ENCODE data around the gene XCR1. TPM values are rescaled to one million over a fixed set of nuclear protein-coding genes. Genes with fewer than 3 reads are reported as not detected.

Gene XCR1
- total and polyA plus RNA-seq, 7 donors, result under 0.01 to 3.5 TPM; not detected in 5

- Histone ChIP-seq H3K9me3 (no peaks in the 10 kb centered on the region), H3K4me3 (no peak overlapping the region), H3K27me3 (no peaks in the 10 kb centered on the region), H3K36me3 (no peaks in the 10 kb centered on the region), H3K27ac (peak overlapping the region; percentile 91 to 98 (median 95)), H3K4me1 (peaks cover 0 to 88% (median 83%) of the 10 kb centered on the region in 4 donors)
- no peak for DNase-seq
- TF ChIP-seq POLR2A (IDR thresholded peaks at IDR 0.05), result no peak
- TF ChIP-seq EP300 (IDR thresholded peaks at IDR 0.05), result no peak
- no peak for TF ChIP-seq CTCF (IDR thresholded peaks at IDR 0.05)
- no peak for TF ChIP-seq POLR2AphosphoS5 (IDR thresholded peaks at IDR 0.05)
- intact Hi-C loops (cut with DNase I), result no loop called here
- 72 to 87% methylated on average over 6 of the region's 6 CpGs for WGBS, 2 donors
Measured at GRCh38 chr3:45991341-45991740, 35.9 kb downstream of the XCR1 start.

- Histone ChIP-seq H3K4me3 (no peak overlapping the region), H3K9me3 (no peaks in the 10 kb centered on the region), H3K27me3 (no peaks in the 10 kb centered on the region), H3K36me3 (no peaks in the 10 kb centered on the region), H3K27ac (peak overlapping the region in 3 of 4 donors; percentile 93 to 98 (median 97)), H3K4me1 (peaks cover 0 to 94% (median 92%) of the 10 kb centered on the region in 4 donors)
- intact Hi-C loops (cut with DNase I), result no loop called here
- no peak for DNase-seq
- TF ChIP-seq CTCF (IDR thresholded peaks at IDR 0.05), result no peak
- TF ChIP-seq POLR2A (IDR thresholded peaks at IDR 0.05), result no peak
- TF ChIP-seq EP300 (IDR thresholded peaks at IDR 0.05), result no peak
- no peak for TF ChIP-seq POLR2AphosphoS5 (IDR thresholded peaks at IDR 0.05)
- 43 to 92% methylated on average over 3 of the region's 3 CpGs for whole genome bisulfite sequencing, 2 donors
Measured at GRCh38 chr3:45990181-45990580, 37.1 kb downstream of the XCR1 start.

- intact Hi-C loops (cut with DNase I), result no loop called here
- peaks cover 0 to 12% (median under 1%) of the 10 kb centered on the region in 4 donors for H3K36me3 ChIP-seq
- no peak for TF ChIP-seq EP300 (IDR thresholded peaks at IDR 0.05)
- no peak for TF ChIP-seq POLR2A (IDR thresholded peaks at IDR 0.05)
- peak in 1 of 4 donors; percentile 43 for TF ChIP-seq POLR2AphosphoS5 (IDR thresholded peaks at IDR 0.05)
- no peak for TF ChIP-seq CTCF (IDR thresholded peaks at IDR 0.05)
- peak overlapping the region; percentile 84 to 98 (median 95) for H3K27ac ChIP-seq
- H3K9me3 ChIP-seq, result no peaks in the 10 kb centered on the region
- H3K4me1 ChIP-seq, result peaks cover 0 to 98% (median 97%) of the 10 kb centered on the region in 4 donors
- no peaks in the 10 kb centered on the region for H3K27me3 ChIP-seq
- 80 to 86% methylated on average over 2 of the region's 2 CpGs for WGBS, 2 donors
- no peak overlapping the region for H3K4me3 ChIP-seq
- DNase-seq, result no peak
Measured at GRCh38 chr3:45988804-45989203, 38.5 kb downstream of the XCR1 start.

- TF ChIP-seq CTCF (IDR thresholded peaks at IDR 0.05) (no peak), POLR2AphosphoS5 (IDR thresholded peaks at IDR 0.05) (no peak), EP300 (IDR thresholded peaks at IDR 0.05) (no peak), POLR2A (IDR thresholded peaks at IDR 0.05) (no peak)
- peak overlapping the region; percentile 84 to 98 (median 95) for H3K27ac ChIP-seq
- intact Hi-C loops (cut with DNase I), result no loop called here
- H3K4me3 ChIP-seq, result no peak overlapping the region
- H3K27me3 ChIP-seq, result no peaks in the 10 kb centered on the region
- peak; percentile 67 for DNase-seq
- peaks cover 0 to 16% (median 4%) of the 10 kb centered on the region in 4 donors for H3K36me3 ChIP-seq
- peaks cover 0 to 98% (median 97%) of the 10 kb centered on the region in 4 donors for H3K4me1 ChIP-seq
- 86 to 92% methylated on average over 4 of the region's 4 CpGs for WGBS, 2 donors
- H3K9me3 ChIP-seq, result no peaks in the 10 kb centered on the region
Measured at GRCh38 chr3:45988362-45988761, 38.9 kb downstream of the XCR1 start.

Data from sigmoid colon (tissue), 7 donors.